NCI-H345 treated with DMSO at 0.1 percent for 48 hours (cell line): Measurements from ENCODE around the gene SPNS2.

Experiments used
- DNase-seq: peaks from one replicate; lab custom pipeline; 2025; ENCODE audit not compliant: unreplicated experiment; lab: John Stamatoyannopoulos, UW

Gene SPNS2

GRCh38 chr17:4535667-4536258, 37.1 kb downstream of the SPNS2 start:
- no peak for DNase-seq

GRCh38 chr17:4536259-4536741, 37.6 kb downstream of the SPNS2 start:
- DNase-seq: no peak

GRCh38 chr17:4536742-4537411, 38.2 kb downstream of the SPNS2 start:
- no peak for DNase-seq

GRCh38 chr17:4537451-4538235, 39.0 kb downstream of the SPNS2 start:
- DNase-seq: no peak

GRCh38 chr17:4538236-4539002, 39.7 kb downstream of the SPNS2 start:
- DNase-seq: no peak

GRCh38 chr17:4539025-4539424, 40.3 kb downstream of the SPNS2 start:
- DNase-seq: no peak

- no peak for DNase-seq
Measured at GRCh38 chr17:4539576-4540223, 41.0 kb downstream of the SPNS2 start.

GRCh38 chr17:4540224-4540651, 41.6 kb downstream of the SPNS2 start:
- DNase-seq: no peak

GRCh38 chr17:4540687-4541327, 42.1 kb downstream of the SPNS2 start:
- no peak for DNase-seq

GRCh38 chr17:4541328-4542002, 42.8 kb downstream of the SPNS2 start:
- no peak for DNase-seq

- DNase-seq: no peak
Measured at GRCh38 chr17:4542003-4542725, 43.5 kb downstream of the SPNS2 start.

GRCh38 chr17:4542726-4543191, 44.1 kb downstream of the SPNS2 start:
- no peak for DNase-seq

GRCh38 chr17:4543557-4544026, 44.9 kb downstream of the SPNS2 start:
- no peak for DNase-seq

- no peak for DNase-seq
Measured at GRCh38 chr17:4544135-4544950, 45.7 kb downstream of the SPNS2 start.

- DNase-seq: no peak
Measured at GRCh38 chr17:4544951-4545216, 46.2 kb downstream of the SPNS2 start.

- no peak for DNase-seq
Measured at GRCh38 chr17:4545217-4545951, 46.7 kb downstream of the SPNS2 start.

GRCh38 chr17:4547118-4547906, 48.6 kb downstream of the SPNS2 start:
- no peak for DNase-seq
